ENCODE data around the gene CGNL1.

DNA sequence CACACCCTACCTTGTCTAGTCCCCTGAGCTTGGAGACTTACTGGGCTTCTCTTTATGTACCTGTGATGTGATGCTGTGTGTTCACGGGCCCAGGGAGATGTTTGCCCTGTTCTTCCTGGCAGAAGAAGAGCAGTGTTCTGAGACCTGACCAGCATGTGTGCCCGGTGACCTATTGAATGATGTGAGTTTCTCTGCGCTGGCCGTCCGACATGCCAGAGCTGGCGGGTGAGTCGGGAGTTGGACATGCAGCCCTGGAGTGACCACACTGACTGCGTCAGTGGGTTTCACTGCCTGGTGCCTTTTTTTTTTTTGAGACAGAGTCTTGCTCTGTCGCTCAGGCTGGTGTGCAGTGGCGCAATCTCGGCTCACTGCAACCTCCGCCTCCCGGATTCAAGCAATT is 42.3 kb downstream of the CGNL1 start:
- TF ChIP-seq, protein P1, sequence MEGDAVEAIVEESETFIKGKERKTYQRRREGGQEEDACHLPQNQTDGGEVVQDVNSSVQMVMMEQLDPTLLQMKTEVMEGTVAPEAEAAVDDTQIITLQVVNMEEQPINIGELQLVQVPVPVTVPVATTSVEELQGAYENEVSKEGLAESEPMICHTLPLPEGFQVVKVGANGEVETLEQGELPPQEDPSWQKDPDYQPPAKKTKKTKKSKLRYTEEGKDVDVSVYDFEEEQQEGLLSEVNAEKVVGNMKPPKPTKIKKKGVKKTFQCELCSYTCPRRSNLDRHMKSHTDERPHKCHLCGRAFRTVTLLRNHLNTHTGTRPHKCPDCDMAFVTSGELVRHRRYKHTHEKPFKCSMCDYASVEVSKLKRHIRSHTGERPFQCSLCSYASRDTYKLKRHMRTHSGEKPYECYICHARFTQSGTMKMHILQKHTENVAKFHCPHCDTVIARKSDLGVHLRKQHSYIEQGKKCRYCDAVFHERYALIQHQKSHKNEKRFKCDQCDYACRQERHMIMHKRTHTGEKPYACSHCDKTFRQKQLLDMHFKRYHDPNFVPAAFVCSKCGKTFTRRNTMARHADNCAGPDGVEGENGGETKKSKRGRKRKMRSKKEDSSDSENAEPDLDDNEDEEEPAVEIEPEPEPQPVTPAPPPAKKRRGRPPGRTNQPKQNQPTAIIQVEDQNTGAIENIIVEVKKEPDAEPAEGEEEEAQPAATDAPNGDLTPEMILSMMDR (IDR thresholded peaks at IDR 0.05; ENCODE audit: low read length) = no peak
- no peak for TF ChIP-seq EZH2 (optimal IDR thresholded peaks at IDR 0.05; ENCODE audit: low read depth, low read length)
